GM23338 (cell line): ENCODE results near the gene IL20.

Experiments
- CREB1 ChIP-seq: fragments of 250-450 bp; sonication (Bioruptor Pico); IDR thresholded peaks from 2 replicates; pipeline ENCODE4 v1.5.0; 2020; ENCODE audit warnings: low read depth, mild to moderate bottlenecking, moderate library complexity
- ETS1 ChIP-seq: IDR thresholded peaks from 2 replicates; pipeline ENCODE4 v1.6.1; 2016; ENCODE audit warnings: antibody characterized with exemption
- EZH2 ChIP-seq: fragments of 200-600 bp; sonication (generic); IDR thresholded peaks from one replicate; pipeline ENCODE4 v1.8.0; 2017; ENCODE audit warnings: antibody characterized with exemption, mild to moderate bottlenecking, low read depth; ENCODE audit not compliant: unreplicated experiment
- EZH2phosphoT487 ChIP-seq: fragments of 200-600 bp; sonication (generic); IDR thresholded peaks from one replicate; pipeline ENCODE4 v1.8.1; 2018; ENCODE audit warnings: antibody characterized with exemption; ENCODE audit not compliant: unreplicated experiment
- POLR2AphosphoS5 ChIP-seq: IDR thresholded peaks from 2 replicates; pipeline ENCODE4 v1.6.1; 2016; ENCODE audit warnings: antibody characterized with exemption, low read depth
- REST ChIP-seq: IDR thresholded peaks from one replicate; pipeline ENCODE4 v1.6.1; 2018; ENCODE audit warnings: antibody characterized with exemption; ENCODE audit not compliant: unreplicated experiment
- STAT1 ChIP-seq: IDR thresholded peaks from one replicate; pipeline ENCODE4 v1.6.1; 2016; ENCODE audit warnings: antibody characterized with exemption; ENCODE audit not compliant: unreplicated experiment
- ZNF114 ChIP-seq: fragments of 250-450 bp; sonication (Bioruptor Pico); IDR thresholded peaks from 2 replicates; pipeline ENCODE4 v1.5.0; 2020; ENCODE audit warnings: mild to moderate bottlenecking, moderate library complexity
- TF ChIP-seq, protein P1 (sequence below), 2 experiments: fragments of 200-600 bp in 1 of 2; sonication (generic) in 1 of 2; conservative IDR thresholded peaks; 2 replicates each; pipeline versions ENCODE4 v1.5.1 to v1.6.1; 2016 to 2017; ENCODE audit warnings: antibody characterized with exemption in 2 of 2, low read depth in 2 of 2, mild to moderate bottlenecking in 2 of 2, moderate library complexity in 1 of 2

DNA sequence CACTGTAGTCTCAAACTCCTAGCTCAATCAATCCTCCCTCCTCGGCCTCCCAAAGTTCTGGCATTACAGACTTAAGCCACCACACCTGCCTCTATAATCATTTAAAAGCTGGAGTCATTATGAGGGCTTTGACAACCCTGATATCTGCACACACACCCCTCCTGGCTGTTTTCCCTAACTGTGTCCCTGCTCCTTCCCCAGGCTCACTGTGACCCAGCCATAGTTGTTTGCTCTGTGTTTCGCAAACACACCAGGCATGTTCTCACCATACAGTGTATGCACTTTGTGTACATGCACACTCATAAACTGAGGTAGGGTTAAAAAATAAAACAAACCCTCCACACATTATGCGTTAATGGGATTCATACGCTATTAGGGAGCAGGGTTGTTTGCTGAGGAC, 21.8 kb upstream of the IL20 start:
- TF ChIP-seq EZH2 = no peak
- TF ChIP-seq, protein P1, sequence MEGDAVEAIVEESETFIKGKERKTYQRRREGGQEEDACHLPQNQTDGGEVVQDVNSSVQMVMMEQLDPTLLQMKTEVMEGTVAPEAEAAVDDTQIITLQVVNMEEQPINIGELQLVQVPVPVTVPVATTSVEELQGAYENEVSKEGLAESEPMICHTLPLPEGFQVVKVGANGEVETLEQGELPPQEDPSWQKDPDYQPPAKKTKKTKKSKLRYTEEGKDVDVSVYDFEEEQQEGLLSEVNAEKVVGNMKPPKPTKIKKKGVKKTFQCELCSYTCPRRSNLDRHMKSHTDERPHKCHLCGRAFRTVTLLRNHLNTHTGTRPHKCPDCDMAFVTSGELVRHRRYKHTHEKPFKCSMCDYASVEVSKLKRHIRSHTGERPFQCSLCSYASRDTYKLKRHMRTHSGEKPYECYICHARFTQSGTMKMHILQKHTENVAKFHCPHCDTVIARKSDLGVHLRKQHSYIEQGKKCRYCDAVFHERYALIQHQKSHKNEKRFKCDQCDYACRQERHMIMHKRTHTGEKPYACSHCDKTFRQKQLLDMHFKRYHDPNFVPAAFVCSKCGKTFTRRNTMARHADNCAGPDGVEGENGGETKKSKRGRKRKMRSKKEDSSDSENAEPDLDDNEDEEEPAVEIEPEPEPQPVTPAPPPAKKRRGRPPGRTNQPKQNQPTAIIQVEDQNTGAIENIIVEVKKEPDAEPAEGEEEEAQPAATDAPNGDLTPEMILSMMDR (conservative IDR thresholded peaks at IDR 0.05; ENCODE audit: low read depth in 2 of 2) = no peak
- TF ChIP-seq REST = no peak
- TF ChIP-seq ZNF114 (CRISPR knock-in tag) = no peak
- no peak for TF ChIP-seq EZH2phosphoT487
- no peak for TF ChIP-seq STAT1
- TF ChIP-seq POLR2AphosphoS5 = no peak
- no peak for TF ChIP-seq CREB1 (CRISPR knock-in tag)
- no peak for TF ChIP-seq ETS1
